ENCODE measurements around the gene FUT6.
"Not testable (repeated sequence)": the region's sequence is repeated elsewhere in the genome, so short reads cannot be mapped to it uniquely, and the experiment has no call there.

The FUT6 gene

GRCh38 chr19:5784581-5785147, 54.8 kb downstream of the FUT6 start, which contains the start of gene PRR22:
TSS of gene PRR22 (minus strand) at chr19:5784746. CDS start at chr19:5784660, 86 bp downstream.
- Histone ChIP-seq H4K8ac (ENCODE audit: low read depth, low read length) (no peak within 1 kb of the TSS), H3K36me3 (ENCODE audit: control insufficient read depth in 1 of 2, insufficient read depth in 2 of 2, low read length in 2 of 2) (peaks cover 55 to 56% of the 10 kb centered on the region in 2 experiments), H3K18ac (ENCODE audit: low read length) (no peak within 1 kb of the TSS), H3K9me3 (ENCODE audit: insufficient read depth, low read depth, low read length) (peaks cover 4% of the 10 kb centered on the region), H3K9ac (ENCODE audit: low read length) (no peak within 1 kb of the TSS), H3K14ac (ENCODE audit: low read length) (no peak within 1 kb of the TSS), H2BK5ac (ENCODE audit: low read depth, low read length, poor library complexity) (no peak within 1 kb of the TSS), H2BK120ac (ENCODE audit: insufficient read depth, low read length, poor library complexity) (no peak within 1 kb of the TSS), H3K4me3 (ENCODE audit: low read depth, low read length) (no peak within 1 kb of the TSS), H3K27me3 (ENCODE audit: insufficient read depth, low read length) (no peaks in the 10 kb centered on the region), H2AFZ (ENCODE audit: insufficient read depth, low read length, poor library complexity) (no peak within 1 kb of the TSS), H3K23ac (ENCODE audit: low read length) (no peak within 1 kb of the TSS), H3K4me2 (ENCODE audit: low read length) (no peak within 1 kb of the TSS), H3K79me1 (ENCODE audit: low read length) (no peaks in the 10 kb centered on the region), H2BK12ac (ENCODE audit: low read length) (no peak within 1 kb of the TSS), H2AK5ac (ENCODE audit: low read length) (no peak within 1 kb of the TSS), H3K4me1 (ENCODE audit: control insufficient read depth in 1 of 2, insufficient read depth in 2 of 2, low read length in 2 of 2) (no peaks in the 10 kb centered on the region), H4K91ac (ENCODE audit: low read depth, low read length) (no peak within 1 kb of the TSS), H4K12ac (ENCODE audit: low read depth, low read length) (no peak within 1 kb of the TSS), H3K4ac (ENCODE audit: low read depth, low read length) (no peak within 1 kb of the TSS), H3K79me2 (ENCODE audit: control insufficient read depth, insufficient read depth, low read length, poor library complexity) (no peaks in the 10 kb centered on the region), H3K27ac (ENCODE audit: low read depth, low read length) (no peak within 1 kb of the TSS)
- no peak for DNase-seq
- WGBS (ENCODE audit: extremely low coverage, insufficient coverage, insufficient read length), result no CpG with 5 or more reads among the region's 15 CpGs

DNA sequence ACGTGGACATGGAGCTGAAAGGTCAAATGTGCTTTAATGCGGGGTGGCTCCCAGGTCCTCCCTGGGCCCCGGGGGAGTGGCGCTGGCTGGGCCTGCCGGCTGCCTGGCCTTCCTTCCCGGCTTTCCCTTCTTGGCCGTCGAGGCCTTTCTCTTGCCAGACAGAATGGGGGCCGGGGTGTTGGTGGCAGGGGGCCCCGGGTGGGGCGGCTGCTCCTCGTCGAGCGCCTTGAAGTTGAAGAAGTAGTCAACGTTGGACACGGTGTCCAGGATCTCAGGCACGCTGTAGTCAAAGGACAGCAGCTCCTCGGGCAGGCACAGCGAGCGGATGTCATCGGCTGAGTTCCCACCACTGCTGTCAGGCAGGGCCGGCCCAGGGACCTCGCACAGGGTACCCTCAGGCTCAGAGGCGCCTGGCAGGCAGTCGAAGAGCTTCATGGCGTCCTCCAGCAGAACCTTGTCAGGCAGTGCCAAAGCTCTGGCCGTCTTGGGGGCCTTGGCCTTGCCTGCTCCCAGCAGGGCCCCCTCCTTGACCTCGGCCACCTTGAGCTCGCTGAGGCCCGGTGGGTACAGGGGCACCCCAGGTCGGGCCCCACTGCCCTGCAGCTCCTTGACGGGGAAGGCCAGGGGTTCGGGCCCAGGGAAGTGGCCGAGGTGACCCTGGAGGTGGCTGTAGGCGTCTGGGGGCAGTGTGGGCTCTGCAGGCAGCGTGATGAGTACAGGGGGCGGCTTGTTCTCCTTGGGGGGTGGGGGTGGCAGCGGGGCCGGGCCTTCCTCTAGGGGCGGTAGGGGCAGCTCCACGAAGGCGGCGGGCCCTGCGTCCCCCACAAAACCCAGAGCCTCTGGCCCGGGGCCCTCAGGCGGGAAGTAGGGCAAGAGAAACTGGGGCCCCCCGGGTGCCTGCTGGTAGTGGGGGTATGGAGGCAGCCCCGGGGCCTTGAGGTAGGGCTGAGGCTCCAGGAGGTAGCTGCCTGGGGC, 56.3 kb downstream of the FUT6 start:
- DNase-seq, result no peak
- H3K27me3 ChIP-seq (ENCODE audit: insufficient read depth, low read length), result peaks cover 2% of the 10 kb centered on the region
- H3K79me2 ChIP-seq (ENCODE audit: control insufficient read depth, insufficient read depth, low read length, poor library complexity), result no peaks in the 10 kb centered on the region
- H3K4me1 ChIP-seq (ENCODE audit: control insufficient read depth in 1 of 2, insufficient read depth in 2 of 2, low read length in 2 of 2), result no peaks in the 10 kb centered on the region
- H3K4me2 ChIP-seq (ENCODE audit: low read length), result no peak overlapping the region
- no peak overlapping the region for H4K12ac ChIP-seq (ENCODE audit: low read depth, low read length)
- no peak overlapping the region for H4K91ac ChIP-seq (ENCODE audit: low read depth, low read length)
- no CpG with 5 or more reads among the region's 48 CpGs for WGBS (ENCODE audit: extremely low coverage, insufficient coverage, insufficient read length)
- H3K4ac ChIP-seq (ENCODE audit: low read depth, low read length), result no peak overlapping the region
- no peak overlapping the region for H2BK5ac ChIP-seq (ENCODE audit: low read depth, low read length, poor library complexity)
- no peak overlapping the region for H3K23ac ChIP-seq (ENCODE audit: low read length)
- no peak overlapping the region for H2BK12ac ChIP-seq (ENCODE audit: low read length)
- no peak overlapping the region for H4K8ac ChIP-seq (ENCODE audit: low read depth, low read length)
- no peak overlapping the region for H3K27ac ChIP-seq (ENCODE audit: low read depth, low read length)
- H3K18ac ChIP-seq (ENCODE audit: low read length), result no peak overlapping the region
- H2BK120ac ChIP-seq (ENCODE audit: insufficient read depth, low read length, poor library complexity), result no peak overlapping the region
- H2AFZ ChIP-seq (ENCODE audit: insufficient read depth, low read length, poor library complexity), result no peak overlapping the region
- no peak overlapping the region for H2AK5ac ChIP-seq (ENCODE audit: low read length)
- no peak overlapping the region for H3K9ac ChIP-seq (ENCODE audit: low read length)
- no peak overlapping the region for H3K14ac ChIP-seq (ENCODE audit: low read length)
- no peaks in the 10 kb centered on the region for H3K79me1 ChIP-seq (ENCODE audit: low read length)
- no peak overlapping the region for H3K4me3 ChIP-seq (ENCODE audit: low read depth, low read length)
- peaks cover 6% of the 10 kb centered on the region for H3K9me3 ChIP-seq (ENCODE audit: insufficient read depth, low read depth, low read length)
- H3K36me3 ChIP-seq (ENCODE audit: control insufficient read depth in 1 of 2, insufficient read depth in 2 of 2, low read length in 2 of 2), result peaks cover 42 to 44% of the 10 kb centered on the region in 2 experiments

DNA sequence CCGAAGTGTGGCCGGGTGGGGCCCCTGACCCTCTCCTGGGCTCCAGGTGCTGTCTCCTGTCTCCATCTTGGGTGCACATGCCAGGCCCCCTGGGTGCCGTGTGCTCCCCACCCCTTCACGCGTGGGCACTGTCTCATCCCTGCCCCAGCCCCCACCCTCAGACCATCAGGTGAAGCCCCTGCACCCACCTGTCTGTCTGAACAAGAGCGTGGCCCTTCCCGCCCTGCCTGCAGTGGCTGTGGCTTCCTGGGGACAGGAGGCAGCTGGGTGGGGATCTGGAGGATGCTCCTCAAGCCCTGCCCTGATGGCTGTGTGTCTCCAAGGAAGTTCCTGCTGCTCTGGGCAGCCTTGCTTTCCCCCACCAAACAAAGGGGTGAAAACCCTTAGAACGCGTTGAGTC, 57.2 kb downstream of the FUT6 start:
- H2BK120ac ChIP-seq (ENCODE audit: insufficient read depth, low read length, poor library complexity), result no peak overlapping the region
- H4K8ac ChIP-seq (ENCODE audit: low read depth, low read length), result no peak overlapping the region
- WGBS (ENCODE audit: extremely low coverage, insufficient coverage, insufficient read length), result no CpG with 5 or more reads among the region's 9 CpGs
- no peak overlapping the region for H4K12ac ChIP-seq (ENCODE audit: low read depth, low read length)
- no peak overlapping the region for H3K4me2 ChIP-seq (ENCODE audit: low read length)
- no peaks in the 10 kb centered on the region for H3K4me1 ChIP-seq (ENCODE audit: control insufficient read depth in 1 of 2, insufficient read depth in 2 of 2, low read length in 2 of 2)
- no peak overlapping the region for H3K14ac ChIP-seq (ENCODE audit: low read length)
- H2AFZ ChIP-seq (ENCODE audit: insufficient read depth, low read length, poor library complexity), result no peak overlapping the region
- H3K79me2 ChIP-seq (ENCODE audit: control insufficient read depth, insufficient read depth, low read length, poor library complexity), result no peaks in the 10 kb centered on the region
- H3K9me3 ChIP-seq (ENCODE audit: insufficient read depth, low read depth, low read length), result peaks cover 6% of the 10 kb centered on the region
- peaks cover 2% of the 10 kb centered on the region for H3K27me3 ChIP-seq (ENCODE audit: insufficient read depth, low read length)
- no peak overlapping the region for H3K9ac ChIP-seq (ENCODE audit: low read length)
- no peak overlapping the region for H3K4me3 ChIP-seq (ENCODE audit: low read depth, low read length)
- peaks cover 33 to 35% of the 10 kb centered on the region in 2 experiments for H3K36me3 ChIP-seq (ENCODE audit: control insufficient read depth in 1 of 2, insufficient read depth in 2 of 2, low read length in 2 of 2)
- no peak overlapping the region for H3K4ac ChIP-seq (ENCODE audit: low read depth, low read length)
- H2BK12ac ChIP-seq (ENCODE audit: low read length), result no peak overlapping the region
- H2AK5ac ChIP-seq (ENCODE audit: low read length), result no peak overlapping the region
- no peak overlapping the region for H3K18ac ChIP-seq (ENCODE audit: low read length)
- no peak overlapping the region for H3K23ac ChIP-seq (ENCODE audit: low read length)
- H4K91ac ChIP-seq (ENCODE audit: low read depth, low read length), result no peak overlapping the region
- no peaks in the 10 kb centered on the region for H3K79me1 ChIP-seq (ENCODE audit: low read length)
- DNase-seq, result no peak
- H3K27ac ChIP-seq (ENCODE audit: low read depth, low read length), result no peak overlapping the region
- no peak overlapping the region for H2BK5ac ChIP-seq (ENCODE audit: low read depth, low read length, poor library complexity)

DNA sequence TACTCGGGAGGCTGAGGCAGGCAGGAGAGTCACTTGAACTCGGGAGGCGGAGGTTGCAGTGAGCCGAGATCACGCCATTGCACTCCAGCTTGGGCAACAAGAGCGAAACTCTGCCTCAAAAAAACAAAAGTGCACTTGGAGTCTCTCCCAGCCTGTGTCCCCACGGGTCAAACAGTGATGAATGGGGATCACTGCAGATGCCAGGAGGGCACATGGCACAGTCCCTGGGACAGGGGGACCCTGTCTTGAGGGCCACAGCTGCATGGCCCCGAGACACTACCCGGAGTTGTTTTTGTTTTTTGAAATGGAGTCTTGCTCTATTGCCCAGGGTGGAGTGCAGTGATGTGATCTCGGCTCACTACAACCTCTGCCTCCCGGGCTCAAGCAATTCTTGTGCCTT, 58.6 kb downstream of the FUT6 start:
- not testable (repeated sequence) for H3K4ac ChIP-seq (ENCODE audit: low read depth, low read length); H3K9ac ChIP-seq (ENCODE audit: low read length); H3K27me3 ChIP-seq (ENCODE audit: insufficient read depth, low read length); H3K4me1 ChIP-seq (ENCODE audit: control insufficient read depth in 1 of 2, insufficient read depth in 2 of 2, low read length in 2 of 2); H3K9me3 ChIP-seq (ENCODE audit: insufficient read depth, low read depth, low read length); H2BK12ac ChIP-seq (ENCODE audit: low read length); DNase-seq; H4K8ac ChIP-seq (ENCODE audit: low read depth, low read length); H2AFZ ChIP-seq (ENCODE audit: insufficient read depth, low read length, poor library complexity); H3K14ac ChIP-seq (ENCODE audit: low read length); H3K4me2 ChIP-seq (ENCODE audit: low read length); H3K23ac ChIP-seq (ENCODE audit: low read length); H2AK5ac ChIP-seq (ENCODE audit: low read length); H3K79me2 ChIP-seq (ENCODE audit: control insufficient read depth, insufficient read depth, low read length, poor library complexity); H3K4me3 ChIP-seq (ENCODE audit: low read depth, low read length); H4K91ac ChIP-seq (ENCODE audit: low read depth, low read length); H3K79me1 ChIP-seq (ENCODE audit: low read length); H4K12ac ChIP-seq (ENCODE audit: low read depth, low read length); H2BK5ac ChIP-seq (ENCODE audit: low read depth, low read length, poor library complexity); H2BK120ac ChIP-seq (ENCODE audit: insufficient read depth, low read length, poor library complexity); H3K27ac ChIP-seq (ENCODE audit: low read depth, low read length); H3K18ac ChIP-seq (ENCODE audit: low read length)
- WGBS (ENCODE audit: extremely low coverage, insufficient coverage, insufficient read length), result no CpG with 5 or more reads among the region's 11 CpGs
- peaks cover 19 to 21% of the 10 kb centered on the region in 2 experiments for H3K36me3 ChIP-seq (ENCODE audit: control insufficient read depth in 1 of 2, insufficient read depth in 2 of 2, low read length in 2 of 2)

All from trophoblast cell (in vitro differentiated cells and primary cell).